ENCODE data around the gene EHMT1. TPM values are rescaled to one million over a fixed set of nuclear protein-coding genes. Genes with fewer than 3 reads are reported as not detected.

The EHMT1 gene
- total RNA-seq, 1 donor from 2014 or later = 163 TPM

- H3K36me3 Mint-ChIP-seq (ENCODE audit: low read depth) = peaks cover 41% of the 10 kb centered on the region
These were observed 196.8 kb downstream of the EHMT1 start for GRCh38 chr9:137815256-137816255.

GRCh38 chr9:137816531-137817235 is 197.9 kb downstream of the EHMT1 start:
- H3K27me3 Mint-ChIP-seq (ENCODE audit: low read depth) = no peaks in the 10 kb centered on the region
- H3K4me1 Mint-ChIP-seq = no peaks in the 10 kb centered on the region
- no peak overlapping the region for H3K27ac Mint-ChIP-seq (ENCODE audit: unreplicated experiment)
- H3K4me3 Mint-ChIP-seq = no peak overlapping the region
- H3K9me3 Mint-ChIP-seq = no peaks in the 10 kb centered on the region
- TF ChIP-seq CTCF (conservative IDR thresholded peaks at IDR 0.05) = no peak
- no peak for DNase-seq (ENCODE audit: low read depth, low spot score)
- peaks cover 46% of the 10 kb centered on the region for H3K36me3 Mint-ChIP-seq (ENCODE audit: low read depth)

More at GRCh38 chr9:137815256-137816255, 196.8 kb downstream of the EHMT1 start:
- Mint-ChIP-seq H3K4me3 (no peak overlapping the region), H3K27me3 (ENCODE audit: low read depth) (no peaks in the 10 kb centered on the region), H3K27ac (ENCODE audit: unreplicated experiment) (peak overlapping the region; percentile 19), H3K9me3 (no peaks in the 10 kb centered on the region), H3K4me1 (no peaks in the 10 kb centered on the region)
- DNase-seq (ENCODE audit: low read depth, low spot score) = no peak
- no peak for TF ChIP-seq CTCF (conservative IDR thresholded peaks at IDR 0.05)

- Mint-ChIP-seq H3K27ac (ENCODE audit: unreplicated experiment) (no peak overlapping the region), H3K4me1 (no peaks in the 10 kb centered on the region), H3K4me3 (no peak overlapping the region), H3K9me3 (no peaks in the 10 kb centered on the region), H3K36me3 (ENCODE audit: low read depth) (peaks cover 55% of the 10 kb centered on the region), H3K27me3 (ENCODE audit: low read depth) (no peaks in the 10 kb centered on the region)
- TF ChIP-seq CTCF (conservative IDR thresholded peaks at IDR 0.05) = no peak
- DNase-seq (ENCODE audit: low read depth, low spot score) = no peak
These were observed 198.7 kb downstream of the EHMT1 start for GRCh38 chr9:137817236-137818200.

- Mint-ChIP-seq H3K27me3 (ENCODE audit: low read depth) (no peaks in the 10 kb centered on the region), H3K9me3 (no peaks in the 10 kb centered on the region), H3K4me1 (no peaks in the 10 kb centered on the region), H3K4me3 (no peak overlapping the region), H3K36me3 (ENCODE audit: low read depth) (peaks cover 55% of the 10 kb centered on the region), H3K27ac (ENCODE audit: unreplicated experiment) (no peak overlapping the region)
- DNase-seq (ENCODE audit: low read depth, low spot score) = no peak
- TF ChIP-seq CTCF (conservative IDR thresholded peaks at IDR 0.05) = no peak
These were observed 199.5 kb downstream of the EHMT1 start for GRCh38 chr9:137818286-137818685.

Measured in neural crest cell (in vitro differentiated cells).